Suprapubic skin (tissue), 4 donors: Measurements from ENCODE around the gene GTF3C6.

Source experiments
- CTCF ChIP-seq, 2 donors: fragments of 200-600 bp in 1 of 2; fragments of 450-650 bp in 1 of 2; sonication (generic) in 1 of 2; IDR thresholded peaks; one replicate each; pipeline ENCODE4 v1.5.1; 2016 to 2019; ENCODE audit warnings: antibody characterized with exemption in 2 of 2, mild to moderate bottlenecking in 1 of 2, moderate library complexity in 1 of 2
- POLR2A ChIP-seq, 2 donors: fragments of 450-650 bp; IDR thresholded peaks; one replicate each; pipeline ENCODE4 v1.6.1; 2017; ENCODE audit warnings: antibody characterized with exemption in 2 of 2, mild to moderate bottlenecking in 2 of 2, moderate library complexity in 2 of 2
- POLR2AphosphoS5 ChIP-seq, 3 donors: sonication (generic); formaldehyde crosslinking; IDR thresholded peaks; one replicate each; pipeline ENCODE4 v1.6.1; 2017; ENCODE audit warnings: antibody characterized with exemption in 3 of 3

- TF ChIP-seq CTCF (IDR thresholded peaks at IDR 0.05): no peak
- TF ChIP-seq POLR2A (IDR thresholded peaks at IDR 0.05): no peak
- no peak for TF ChIP-seq POLR2AphosphoS5 (IDR thresholded peaks at IDR 0.05)
Measured at GRCh38 chr6:110946498-110946897, 12.0 kb upstream of the GTF3C6 start.
